AG04449 (cell line): ENCODE results near the gene ACSL4.

Experiments used
- CTCF ChIA-PET: fragments of 350-600 bp; formaldehyde crosslinking; extraction: SDS; loops from one replicate; lab custom pipeline; 2021; ENCODE audit warnings: antibody characterized with exemption; lab: Yijun Ruan, JAX
- POLR2A ChIA-PET: fragments of 400-600, 350-600 bp; formaldehyde crosslinking; extraction: SDS; loops from one replicate; lab custom pipeline; 2020; ENCODE audit warnings: antibody characterized with exemption, inconsistent platforms; lab: Yijun Ruan, JAX
- DNase-seq: peaks from one replicate; pipeline ENCODE4 v3.0.0-alpha.2; 2010; ENCODE audit warnings: low read depth, low spot score
- H3K4me3 ChIP-seq: 2 replicates; pipeline ENCODE4 v1.5.1; 2011; ENCODE audit warnings: low read depth, mild to moderate bottlenecking, control low read depth, low read length
- TF ChIP-seq, protein P1 (sequence below): IDR thresholded peaks from one replicate; pipeline ENCODE4 v1.5.1; 2011; ENCODE audit warnings: mild to moderate bottlenecking, moderate library complexity, low read length, control low read depth, inconsistent platforms; ENCODE audit not compliant: insufficient read depth; ENCODE audit errors: missing control alignments

The ACSL4 gene

DNA sequence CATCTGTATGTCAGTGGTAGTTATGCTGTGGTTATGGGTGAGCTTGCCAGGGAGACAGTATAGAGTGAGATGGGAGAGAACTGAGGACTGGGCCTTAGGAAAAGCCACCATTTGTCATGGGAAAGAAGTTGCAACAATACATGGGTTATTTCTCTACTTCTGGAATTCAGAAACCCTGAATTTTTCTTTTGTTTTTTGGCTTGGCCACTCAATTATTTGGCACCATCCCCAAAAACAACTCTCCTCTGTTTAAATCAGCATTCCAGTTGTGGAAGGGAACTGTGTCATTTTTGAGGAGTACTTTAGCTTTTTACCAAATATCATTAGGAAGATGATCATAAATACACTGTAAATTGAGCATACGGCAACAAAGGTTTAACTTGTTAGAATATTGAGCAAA is 41.1 kb upstream of the ACSL4 start:
- H3K4me3 ChIP-seq = no peak overlapping the region
- ChIA-PET POLR2A (interaction anchor here (0.6 kb wide), 1 partner anchor 27 kb away, joined by 3 read pairs; no protein-coding TSS in a partner anchor), CTCF (no interaction called here)
- TF ChIP-seq, protein P1, sequence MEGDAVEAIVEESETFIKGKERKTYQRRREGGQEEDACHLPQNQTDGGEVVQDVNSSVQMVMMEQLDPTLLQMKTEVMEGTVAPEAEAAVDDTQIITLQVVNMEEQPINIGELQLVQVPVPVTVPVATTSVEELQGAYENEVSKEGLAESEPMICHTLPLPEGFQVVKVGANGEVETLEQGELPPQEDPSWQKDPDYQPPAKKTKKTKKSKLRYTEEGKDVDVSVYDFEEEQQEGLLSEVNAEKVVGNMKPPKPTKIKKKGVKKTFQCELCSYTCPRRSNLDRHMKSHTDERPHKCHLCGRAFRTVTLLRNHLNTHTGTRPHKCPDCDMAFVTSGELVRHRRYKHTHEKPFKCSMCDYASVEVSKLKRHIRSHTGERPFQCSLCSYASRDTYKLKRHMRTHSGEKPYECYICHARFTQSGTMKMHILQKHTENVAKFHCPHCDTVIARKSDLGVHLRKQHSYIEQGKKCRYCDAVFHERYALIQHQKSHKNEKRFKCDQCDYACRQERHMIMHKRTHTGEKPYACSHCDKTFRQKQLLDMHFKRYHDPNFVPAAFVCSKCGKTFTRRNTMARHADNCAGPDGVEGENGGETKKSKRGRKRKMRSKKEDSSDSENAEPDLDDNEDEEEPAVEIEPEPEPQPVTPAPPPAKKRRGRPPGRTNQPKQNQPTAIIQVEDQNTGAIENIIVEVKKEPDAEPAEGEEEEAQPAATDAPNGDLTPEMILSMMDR = no peak
- DNase-seq = no peak

DNA sequence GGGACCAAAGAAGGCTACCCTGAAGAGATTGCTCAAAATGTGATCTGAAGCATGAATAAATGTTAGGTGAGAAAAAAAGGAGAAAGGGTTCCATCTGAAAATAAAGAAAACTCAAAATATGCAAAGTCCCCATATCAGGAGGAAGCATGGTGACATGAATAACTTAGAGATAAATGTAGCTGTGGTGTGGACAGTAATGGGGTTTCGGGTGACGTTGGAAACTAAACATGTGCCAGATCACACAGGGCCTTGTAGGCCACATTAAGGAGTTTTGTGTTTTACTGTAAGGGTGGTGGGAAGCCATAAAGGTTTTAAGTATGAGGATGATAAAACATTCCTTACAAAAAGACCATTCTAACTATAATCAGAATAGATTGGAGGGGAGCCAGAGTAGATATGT is 40.3 kb upstream of the ACSL4 start:
- TF ChIP-seq, protein P1 = no peak
- CTCF ChIA-PET = no interaction called here
- H3K4me3 ChIP-seq = no peak overlapping the region
- POLR2A ChIA-PET = no interaction called here
- DNase-seq = no peak

DNA sequence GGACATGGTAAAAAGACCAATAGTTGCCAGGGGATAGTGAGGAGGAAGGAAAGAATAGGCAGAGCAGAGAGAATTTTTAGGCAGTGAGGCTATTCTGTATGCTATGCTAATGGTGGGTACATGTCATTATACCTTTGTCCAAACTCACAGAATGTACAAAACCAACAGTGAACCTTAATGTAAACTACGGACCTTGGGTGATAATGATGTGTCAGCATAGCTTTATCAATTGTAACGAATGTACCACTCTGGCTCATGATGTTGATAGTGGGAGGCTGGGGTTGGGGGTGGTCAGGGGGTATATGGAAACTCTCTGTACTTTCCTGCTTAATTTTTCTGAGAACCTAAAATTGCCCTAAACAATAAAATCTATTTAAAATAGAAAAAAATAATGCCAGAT is 37.7 kb upstream of the ACSL4 start:
- DNase-seq = no peak

DNA sequence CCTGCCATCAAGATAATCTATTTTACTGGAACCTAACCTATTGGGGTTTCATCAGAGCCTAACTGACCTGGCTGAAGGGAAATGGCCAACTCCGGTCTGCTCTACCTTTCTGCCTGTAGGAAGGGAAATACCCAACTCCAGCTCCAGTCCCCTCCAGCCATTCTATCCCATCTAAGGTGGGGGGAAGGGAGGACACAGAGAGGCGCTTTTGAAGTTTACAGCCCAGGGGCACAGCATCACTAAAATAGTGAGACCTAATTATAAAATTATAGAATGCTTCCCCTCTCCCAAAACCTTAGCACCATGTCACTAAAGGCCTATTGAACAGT is 27.8 kb upstream of the ACSL4 start:
- ChIA-PET CTCF (no interaction called here), POLR2A (no interaction called here)
- TF ChIP-seq, protein P1 = no peak
- no peak for DNase-seq
- no peak overlapping the region for H3K4me3 ChIP-seq

More for the DNA sequence above, 37.7 kb upstream of the ACSL4 start:
- TF ChIP-seq, protein P1 = no peak
- ChIA-PET POLR2A (no interaction called here), CTCF (no interaction called here)
- no peak overlapping the region for H3K4me3 ChIP-seq

DNA sequence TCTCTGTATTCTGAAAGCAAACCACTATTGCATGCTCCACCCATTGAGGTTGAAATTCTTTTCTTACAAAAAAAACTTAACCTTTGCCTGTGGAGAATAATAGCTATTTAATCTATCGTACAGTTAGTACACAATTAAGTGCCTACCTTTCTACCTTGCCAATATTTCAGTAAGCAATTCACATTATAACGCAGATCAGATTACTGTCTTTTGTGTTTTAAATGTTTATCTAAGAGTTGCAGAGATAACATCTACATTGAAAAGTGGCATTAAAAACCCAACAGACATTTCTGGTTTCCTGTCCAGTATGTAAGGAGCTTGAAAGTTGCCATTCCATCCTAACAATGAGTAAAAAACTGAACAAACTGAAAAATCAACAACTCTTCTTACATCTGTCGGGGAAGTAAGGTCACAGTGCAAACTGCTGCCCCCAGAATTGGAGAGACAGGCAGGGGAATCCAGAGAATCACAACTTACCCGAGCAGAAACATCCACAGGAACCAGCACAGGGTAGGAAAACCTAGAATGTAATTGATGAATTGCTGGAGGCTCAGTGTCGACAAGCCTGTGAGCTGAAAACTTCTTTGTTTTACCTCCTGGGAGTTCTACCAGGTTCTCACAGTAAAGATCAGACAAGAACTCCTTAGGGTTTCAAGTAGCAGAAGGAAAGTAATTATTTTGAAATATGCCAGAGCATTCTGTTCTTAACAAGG is 27.3 kb upstream of the ACSL4 start:
- TF ChIP-seq, protein P1 = no peak

DNA sequence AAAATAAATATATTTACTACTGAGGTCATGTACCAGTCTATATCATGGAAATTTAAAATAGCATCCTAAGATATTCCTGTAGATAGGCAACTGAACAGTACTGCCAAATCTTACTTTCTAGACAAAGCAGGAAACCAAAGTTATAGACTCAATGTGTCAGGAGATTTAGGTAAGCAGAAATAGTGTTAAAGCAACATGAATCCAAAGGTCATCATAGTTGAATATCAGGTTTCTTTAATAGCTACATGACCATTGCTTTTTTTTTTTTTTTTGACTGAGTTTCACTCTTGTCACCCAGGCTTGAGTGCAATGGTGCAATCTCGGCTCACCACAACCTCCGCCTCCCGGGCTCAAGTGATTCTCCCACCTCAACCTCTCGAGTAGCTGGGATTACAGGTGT is 20.2 kb upstream of the ACSL4 start:
- DNase-seq = no peak
- H3K4me3 ChIP-seq = no peak overlapping the region
- TF ChIP-seq, protein P1 = no peak
- ChIA-PET CTCF (no interaction called here), POLR2A (no interaction called here)

More for the DNA sequence above, 27.3 kb upstream of the ACSL4 start:
- H3K4me3 ChIP-seq = no peak overlapping the region
- no peak for DNase-seq
- POLR2A ChIA-PET = no interaction called here
- CTCF ChIA-PET = no interaction called here
